ENCODE results near the gene CNFN. TPM values are rescaled to one million over a fixed set of nuclear protein-coding genes. Genes with fewer than 3 reads are reported as not detected.

The CNFN gene
- total RNA-seq, 2 experiments from 2014 or later, result not detected

GRCh38 chr19:42422901-42423461 is 32.9 kb upstream of the CNFN start:
- peak; percentile 65 for DNase-seq
- Mint-ChIP-seq H3K27ac (peak overlapping the region; percentile 94), H3K9me3 (ENCODE audit: insufficient read depth) (no peaks in the 10 kb centered on the region), H3K4me3 (peak overlapping the region; percentile 98), H3K27me3 (ENCODE audit: low read depth) (no peaks in the 10 kb centered on the region), H3K36me3 (ENCODE audit: low read depth) (peaks cover 12% of the 10 kb centered on the region), H3K4me1 (ENCODE audit: low read depth) (peaks cover 46% of the 10 kb centered on the region)
- ATAC-seq, result peak; percentile 49
- CTCF ChIA-PET, result interaction anchor here (1.0 to 4.5 kb wide), 6 partner anchors 10 to 105 kb away, joined by 4 to 43 read pairs (median 10); partner anchors contain the start of gene CEACAM1
- POLR2A ChIA-PET, result interaction anchor here (1.1 to 1.6 kb wide), 5 partner anchors 10 to 105 kb away, joined by 3 to 5 read pairs (median 4); partner anchors contain the start of gene CEACAM1

- Mint-ChIP-seq H3K9me3 (ENCODE audit: insufficient read depth) (no peaks in the 10 kb centered on the region), H3K4me3 (peak overlapping the region; percentile 98), H3K4me1 (ENCODE audit: low read depth) (peaks cover 46% of the 10 kb centered on the region), H3K27me3 (ENCODE audit: low read depth) (no peaks in the 10 kb centered on the region), H3K36me3 (ENCODE audit: low read depth) (peaks cover 12% of the 10 kb centered on the region), H3K27ac (peak overlapping the region; percentile 94)
- CTCF ChIA-PET, result interaction anchor here (2.7 to 4.5 kb wide), 2 partner anchors 16 to 19 kb away, joined by 24 to 43 read pairs; no protein-coding TSS in a partner anchor
- no peak for ATAC-seq
- DNase-seq, result no peak
- POLR2A ChIA-PET, result interaction anchor here (1.1 to 1.6 kb wide), 3 partner anchors 11 to 106 kb away, joined by 3 to 5 read pairs (median 4); partner anchors contain the start of gene CEACAM1
These were observed 32.2 kb upstream of the CNFN start for GRCh38 chr19:42422092-42422900.

GRCh38 chr19:42421591-42422031 is 31.5 kb upstream of the CNFN start:
- Mint-ChIP-seq H3K36me3 (ENCODE audit: low read depth) (peaks cover 12% of the 10 kb centered on the region), H3K27me3 (ENCODE audit: low read depth) (no peaks in the 10 kb centered on the region), H3K9me3 (ENCODE audit: insufficient read depth) (no peaks in the 10 kb centered on the region), H3K27ac (peak overlapping the region; percentile 31), H3K4me3 (peak overlapping the region; percentile 98), H3K4me1 (ENCODE audit: low read depth) (peaks cover 46% of the 10 kb centered on the region)
- ChIA-PET CTCF (interaction anchor here (1.0 to 3.0 kb wide), 6 partner anchors 16 to 107 kb away, joined by 3 to 40 read pairs (median 7); partner anchors contain the start of gene CEACAM1), POLR2A (no interaction called here)
- ATAC-seq (no peak), DNase-seq (no peak)

GRCh38 chr19:42421101-42421500 is 31.0 kb upstream of the CNFN start:
- ChIA-PET POLR2A (no interaction called here), CTCF (interaction anchor here (0.9 to 3.0 kb wide), 10 partner anchors 13 to 110 kb away, joined by 3 to 40 read pairs (median 6); partner anchors contain the start of gene CEACAM1)
- no peak for DNase-seq
- Mint-ChIP-seq H3K27me3 (ENCODE audit: low read depth) (no peaks in the 10 kb centered on the region), H3K27ac (peak overlapping the region; percentile 31), H3K36me3 (ENCODE audit: low read depth) (peaks cover 17% of the 10 kb centered on the region), H3K4me3 (no peak overlapping the region), H3K9me3 (ENCODE audit: insufficient read depth) (no peaks in the 10 kb centered on the region), H3K4me1 (ENCODE audit: low read depth) (peaks cover 46% of the 10 kb centered on the region)
- no peak for ATAC-seq

GRCh38 chr19:42420055-42420544 is 30.0 kb upstream of the CNFN start:
- H3K4me3 Mint-ChIP-seq, result no peak overlapping the region
- ATAC-seq (peak; percentile 43), DNase-seq (peak; percentile 87)
- H3K27me3 Mint-ChIP-seq (ENCODE audit: low read depth), result no peaks in the 10 kb centered on the region
- peaks cover 46% of the 10 kb centered on the region for H3K4me1 Mint-ChIP-seq (ENCODE audit: low read depth)
- H3K9me3 Mint-ChIP-seq (ENCODE audit: insufficient read depth), result no peaks in the 10 kb centered on the region
- H3K27ac Mint-ChIP-seq, result peak overlapping the region; percentile 43
- POLR2A ChIA-PET, result no interaction called here
- CTCF ChIA-PET, result interaction anchor here (0.6 to 3.0 kb wide), 17 partner anchors 8 to 1668 kb away, joined by 3 to 40 read pairs (median 4); partner anchors contain the start of gene CEACAM1
- H3K36me3 Mint-ChIP-seq (ENCODE audit: low read depth), result peaks cover 17% of the 10 kb centered on the region

GRCh38 chr19:42419309-42419708 is 29.2 kb upstream of the CNFN start:
- no peaks in the 10 kb centered on the region for H3K27me3 Mint-ChIP-seq (ENCODE audit: low read depth)
- ChIA-PET POLR2A (interaction anchor here (0.9 kb wide), 1 partner anchor 12 kb away, joined by 4 read pairs; no protein-coding TSS in a partner anchor), CTCF (interaction anchor here (1.2 to 3.0 kb wide), 8 partner anchors 14 to 217 kb away, joined by 3 to 40 read pairs (median 8); partner anchors contain the start of gene CEACAM1)
- ATAC-seq, result no peak
- no peaks in the 10 kb centered on the region for H3K9me3 Mint-ChIP-seq (ENCODE audit: insufficient read depth)
- H3K4me1 Mint-ChIP-seq (ENCODE audit: low read depth), result peaks cover 43% of the 10 kb centered on the region
- no peak overlapping the region for H3K27ac Mint-ChIP-seq
- DNase-seq, result no peak
- H3K36me3 Mint-ChIP-seq (ENCODE audit: low read depth), result peaks cover 18% of the 10 kb centered on the region
- H3K4me3 Mint-ChIP-seq, result no peak overlapping the region

- ChIA-PET CTCF (no interaction called here), POLR2A (interaction anchor here (0.5 kb wide), 1 partner anchor 1580 kb away, joined by 6 read pairs; no protein-coding TSS in a partner anchor)
- H3K9me3 Mint-ChIP-seq (ENCODE audit: insufficient read depth), result no peaks in the 10 kb centered on the region
- no peak overlapping the region for H3K27ac Mint-ChIP-seq
- no peak overlapping the region for H3K4me3 Mint-ChIP-seq
- DNase-seq, result no peak
- no peak for ATAC-seq
- H3K27me3 Mint-ChIP-seq (ENCODE audit: low read depth), result no peaks in the 10 kb centered on the region
- no peaks in the 10 kb centered on the region for H3K4me1 Mint-ChIP-seq (ENCODE audit: low read depth)
- peaks cover 16% of the 10 kb centered on the region for H3K36me3 Mint-ChIP-seq (ENCODE audit: low read depth)
These were observed 22.6 kb upstream of the CNFN start for GRCh38 chr19:42412661-42413076.

- H3K27me3 Mint-ChIP-seq (ENCODE audit: low read depth), result no peaks in the 10 kb centered on the region
- H3K36me3 Mint-ChIP-seq (ENCODE audit: low read depth), result peaks cover 20% of the 10 kb centered on the region
- H3K4me3 Mint-ChIP-seq, result no peak overlapping the region
- H3K27ac Mint-ChIP-seq, result no peak overlapping the region
- no peak for ATAC-seq
- no peaks in the 10 kb centered on the region for H3K9me3 Mint-ChIP-seq (ENCODE audit: insufficient read depth)
- ChIA-PET CTCF (interaction anchor here (0.7 to 1.3 kb wide), 3 partner anchors 15 to 28 kb away, joined by 3 to 6 read pairs (median 4); no protein-coding TSS in a partner anchor), POLR2A (no interaction called here)
- DNase-seq, result no peak
- H3K4me1 Mint-ChIP-seq (ENCODE audit: low read depth), result no peaks in the 10 kb centered on the region
These were observed 22.1 kb upstream of the CNFN start for GRCh38 chr19:42412227-42412626.

- Mint-ChIP-seq H3K4me1 (ENCODE audit: low read depth) (no peaks in the 10 kb centered on the region), H3K27me3 (ENCODE audit: low read depth) (no peaks in the 10 kb centered on the region), H3K9me3 (ENCODE audit: insufficient read depth) (no peaks in the 10 kb centered on the region), H3K36me3 (ENCODE audit: low read depth) (peaks cover 24% of the 10 kb centered on the region), H3K27ac (peak overlapping the region; percentile 36), H3K4me3 (no peak overlapping the region)
- ChIA-PET CTCF (interaction anchor here (0.7 to 1.3 kb wide), 4 partner anchors 15 to 29 kb away, joined by 3 to 6 read pairs (median 4); no protein-coding TSS in a partner anchor), POLR2A (no interaction called here)
- no peak for DNase-seq
- ATAC-seq, result no peak
These were observed 21.6 kb upstream of the CNFN start for GRCh38 chr19:42411581-42412178.

GRCh38 chr19:42410371-42410770 is 20.3 kb upstream of the CNFN start:
- H3K27me3 Mint-ChIP-seq (ENCODE audit: low read depth), result no peaks in the 10 kb centered on the region
- CTCF ChIA-PET, result interaction anchor here (1.0 kb wide), 1 partner anchor 30 kb away, joined by 4 read pairs; no protein-coding TSS in a partner anchor
- DNase-seq (no peak), ATAC-seq (no peak)
- H3K36me3 Mint-ChIP-seq (ENCODE audit: low read depth), result peaks cover 24% of the 10 kb centered on the region
- H3K4me1 Mint-ChIP-seq (ENCODE audit: low read depth), result no peaks in the 10 kb centered on the region
- H3K9me3 Mint-ChIP-seq (ENCODE audit: insufficient read depth), result no peaks in the 10 kb centered on the region
- no peak overlapping the region for H3K4me3 Mint-ChIP-seq
- H3K27ac Mint-ChIP-seq, result no peak overlapping the region
- POLR2A ChIA-PET, result interaction anchor here (0.5 kb wide), 1 partner anchor 155 kb away, joined by 3 read pairs; no protein-coding TSS in a partner anchor

- H3K27me3 Mint-ChIP-seq (ENCODE audit: low read depth), result no peaks in the 10 kb centered on the region
- ATAC-seq (no peak), DNase-seq (no peak)
- H3K9me3 Mint-ChIP-seq (ENCODE audit: insufficient read depth), result no peaks in the 10 kb centered on the region
- no peak overlapping the region for H3K4me3 Mint-ChIP-seq
- no peaks in the 10 kb centered on the region for H3K4me1 Mint-ChIP-seq (ENCODE audit: low read depth)
- peaks cover 29% of the 10 kb centered on the region for H3K36me3 Mint-ChIP-seq (ENCODE audit: low read depth)
- ChIA-PET POLR2A (no interaction called here), CTCF (interaction anchor here (1.0 kb wide), 1 partner anchor 11 kb away, joined by 3 read pairs; no protein-coding TSS in a partner anchor)
- H3K27ac Mint-ChIP-seq, result no peak overlapping the region
These were observed 19.4 kb upstream of the CNFN start for GRCh38 chr19:42409477-42409876.
